Measurements from ENCODE around the gene GRB2. TPM values are rescaled to one million over a fixed set of nuclear protein-coding genes. Genes with fewer than 3 reads are reported as not detected.

GRB2 gene
- total RNA-seq, 1 experiment from 2014 or later, result 79.7 TPM

DNA sequence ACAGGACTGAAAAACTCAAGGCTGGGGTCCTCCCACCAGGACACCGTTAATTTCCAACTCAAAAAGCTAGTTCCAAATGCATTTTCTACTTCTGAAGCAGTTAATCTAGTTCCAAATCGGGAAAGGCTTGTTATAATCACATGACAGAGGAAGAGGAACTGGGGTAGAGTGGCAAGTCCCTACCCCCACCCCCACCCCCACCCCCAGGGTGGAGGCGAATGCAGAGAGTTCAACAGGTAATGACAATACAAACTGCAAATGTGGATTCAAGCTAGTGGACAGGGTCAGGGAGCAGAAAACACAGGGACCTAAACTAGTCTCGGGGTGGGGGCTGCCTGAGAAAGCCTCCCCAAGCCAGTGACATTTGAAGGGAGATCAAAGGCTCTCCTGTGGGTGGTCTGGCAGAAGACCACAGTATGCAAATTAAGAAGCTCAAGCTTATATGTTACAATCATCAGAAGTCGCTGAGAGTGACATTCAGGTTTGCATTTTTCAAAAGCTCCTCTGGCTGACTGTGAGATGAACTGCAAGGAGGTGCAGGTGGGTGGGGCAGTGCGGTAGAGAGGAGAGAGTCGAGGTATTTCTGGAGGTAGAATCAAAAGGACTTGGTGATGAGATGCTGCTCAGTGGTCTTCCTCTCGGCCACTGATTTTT lies 59.8 kb downstream of the GRB2 start:
- no peaks in the 10 kb centered on the region for H3K9me3 Mint-ChIP-seq (ENCODE audit: low read depth, unreplicated experiment)
- H3K4me3 Mint-ChIP-seq (ENCODE audit: low read depth, unreplicated experiment), result peak overlapping the region; percentile 31
- TF ChIP-seq, protein P1, sequence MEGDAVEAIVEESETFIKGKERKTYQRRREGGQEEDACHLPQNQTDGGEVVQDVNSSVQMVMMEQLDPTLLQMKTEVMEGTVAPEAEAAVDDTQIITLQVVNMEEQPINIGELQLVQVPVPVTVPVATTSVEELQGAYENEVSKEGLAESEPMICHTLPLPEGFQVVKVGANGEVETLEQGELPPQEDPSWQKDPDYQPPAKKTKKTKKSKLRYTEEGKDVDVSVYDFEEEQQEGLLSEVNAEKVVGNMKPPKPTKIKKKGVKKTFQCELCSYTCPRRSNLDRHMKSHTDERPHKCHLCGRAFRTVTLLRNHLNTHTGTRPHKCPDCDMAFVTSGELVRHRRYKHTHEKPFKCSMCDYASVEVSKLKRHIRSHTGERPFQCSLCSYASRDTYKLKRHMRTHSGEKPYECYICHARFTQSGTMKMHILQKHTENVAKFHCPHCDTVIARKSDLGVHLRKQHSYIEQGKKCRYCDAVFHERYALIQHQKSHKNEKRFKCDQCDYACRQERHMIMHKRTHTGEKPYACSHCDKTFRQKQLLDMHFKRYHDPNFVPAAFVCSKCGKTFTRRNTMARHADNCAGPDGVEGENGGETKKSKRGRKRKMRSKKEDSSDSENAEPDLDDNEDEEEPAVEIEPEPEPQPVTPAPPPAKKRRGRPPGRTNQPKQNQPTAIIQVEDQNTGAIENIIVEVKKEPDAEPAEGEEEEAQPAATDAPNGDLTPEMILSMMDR (IDR thresholded peaks at IDR 0.05; ENCODE audit: unreplicated experiment), result no peak
- peak overlapping the region; percentile 63 for H3K27ac Mint-ChIP-seq (ENCODE audit: unreplicated experiment)
- no peaks in the 10 kb centered on the region for H3K27me3 Mint-ChIP-seq (ENCODE audit: unreplicated experiment)
- no TSS peak for BruUV-seq (replicated peaks)
- H3K4me1 Mint-ChIP-seq (ENCODE audit: low read depth, unreplicated experiment), result peaks cover 62% of the 10 kb centered on the region
- CTCF ChIA-PET, result interaction anchor here (0.7 to 1.0 kb wide), 6 partner anchors 15 to 452 kb away, joined by 4 to 10 read pairs (median 5); no protein-coding TSS in a partner anchor
- H3K36me3 Mint-ChIP-seq (ENCODE audit: insufficient read depth, unreplicated experiment), result peaks cover 10% of the 10 kb centered on the region
- intact Hi-C loops (cut with micrococcal nuclease; ENCODE audit: unreplicated experiment), result no loop called here
- DNase-seq, result peak; percentile 22

DNA sequence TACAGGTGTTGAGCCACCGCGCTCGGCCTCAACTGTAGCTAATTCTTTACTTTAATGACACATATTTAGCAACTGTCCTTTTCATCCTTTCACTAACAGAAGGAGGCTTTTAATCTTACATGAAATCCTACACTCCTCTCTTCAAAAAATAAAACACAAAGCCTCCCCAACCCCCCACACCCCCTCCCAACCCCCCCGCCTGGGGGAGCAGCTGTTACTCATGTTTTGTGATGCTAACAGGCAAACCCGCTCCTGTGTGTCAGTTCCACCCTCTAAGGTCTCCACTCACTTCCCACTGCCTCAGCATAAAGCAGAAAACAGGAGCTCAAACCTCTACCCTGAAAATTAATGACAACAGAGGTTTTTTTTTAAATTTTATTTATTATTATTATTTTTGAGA lies 60.8 kb downstream of the GRB2 start:
- intact Hi-C loops (cut with micrococcal nuclease; ENCODE audit: unreplicated experiment), result no loop called here
- TF ChIP-seq, protein P1 (IDR thresholded peaks at IDR 0.05; ENCODE audit: unreplicated experiment), result no peak
- Mint-ChIP-seq H3K9me3 (ENCODE audit: low read depth, unreplicated experiment) (no peaks in the 10 kb centered on the region), H3K27ac (ENCODE audit: unreplicated experiment) (no peak overlapping the region), H3K4me3 (ENCODE audit: low read depth, unreplicated experiment) (no peak overlapping the region), H3K27me3 (ENCODE audit: unreplicated experiment) (no peaks in the 10 kb centered on the region), H3K4me1 (ENCODE audit: low read depth, unreplicated experiment) (peaks cover 53% of the 10 kb centered on the region), H3K36me3 (ENCODE audit: insufficient read depth, unreplicated experiment) (peaks cover 10% of the 10 kb centered on the region)
- no TSS peak for BruUV-seq (replicated peaks)
- DNase-seq, result no peak
- CTCF ChIA-PET, result interaction anchor here (0.6 kb wide), 1 partner anchor 11 kb away, joined by 3 read pairs; no protein-coding TSS in a partner anchor

DNA sequence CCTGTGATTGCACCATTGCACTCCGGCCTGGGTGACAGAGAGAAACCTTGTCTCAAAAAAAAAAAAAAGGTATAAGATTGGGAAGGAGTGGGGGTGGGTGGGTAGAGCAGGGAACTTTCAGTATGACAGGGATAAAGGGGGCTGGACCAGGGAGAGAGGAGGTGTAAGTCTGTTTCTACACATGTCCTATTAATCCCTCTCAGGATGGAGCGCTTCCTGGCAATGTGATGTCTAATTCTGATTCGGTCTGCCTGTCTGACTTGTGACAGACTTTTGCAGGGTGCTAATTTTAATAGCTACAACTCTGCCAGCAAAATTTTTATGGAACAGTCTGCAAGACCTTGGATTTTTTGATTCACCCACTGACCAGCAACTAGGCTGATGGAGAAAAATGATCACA lies 62.5 kb downstream of the GRB2 start:
- no TSS peak for BruUV-seq (replicated peaks)
- no peak for DNase-seq
- Mint-ChIP-seq H3K36me3 (ENCODE audit: insufficient read depth, unreplicated experiment) (peaks cover 10% of the 10 kb centered on the region), H3K27me3 (ENCODE audit: unreplicated experiment) (no peaks in the 10 kb centered on the region), H3K4me3 (ENCODE audit: low read depth, unreplicated experiment) (no peak overlapping the region), H3K9me3 (ENCODE audit: low read depth, unreplicated experiment) (no peaks in the 10 kb centered on the region), H3K27ac (ENCODE audit: unreplicated experiment) (no peak overlapping the region), H3K4me1 (ENCODE audit: low read depth, unreplicated experiment) (peaks cover 44% of the 10 kb centered on the region)
- CTCF ChIA-PET, result no interaction called here
- intact Hi-C loops (cut with micrococcal nuclease; ENCODE audit: unreplicated experiment), result no loop called here
- TF ChIP-seq, protein P1 (IDR thresholded peaks at IDR 0.05; ENCODE audit: unreplicated experiment), result no peak

DNA sequence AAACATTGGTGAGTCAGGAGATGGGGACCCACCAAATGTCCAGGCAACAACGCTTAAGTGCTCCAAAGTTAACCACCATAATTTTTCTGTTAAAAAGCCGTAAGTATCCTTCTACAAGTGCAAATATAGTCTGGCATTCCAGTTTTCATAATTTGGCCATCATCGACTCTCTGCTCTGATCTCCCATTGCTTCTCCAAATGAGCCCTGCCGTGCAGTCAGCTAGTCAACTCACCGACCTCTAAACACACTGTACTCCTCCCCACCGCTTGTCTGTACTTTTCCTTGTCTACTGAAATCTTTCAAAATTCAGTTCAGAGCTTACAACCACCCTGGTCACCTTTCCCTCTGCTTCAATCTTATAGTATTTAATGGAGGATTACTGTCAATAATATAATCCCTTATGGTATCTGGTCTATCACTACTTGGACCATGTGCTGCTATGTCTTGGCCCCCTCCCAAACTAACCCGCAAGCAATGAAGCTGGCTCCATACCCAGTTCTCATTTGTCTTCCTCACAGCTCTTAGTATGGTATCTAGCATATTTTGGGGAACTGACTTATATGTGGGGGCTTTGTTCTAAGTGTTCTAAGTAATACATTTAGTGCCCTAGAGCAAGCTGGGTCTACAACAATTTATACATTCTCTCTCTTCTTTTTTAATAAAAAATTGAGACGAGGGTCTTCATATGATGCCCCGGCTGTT lies 63.5 kb downstream of the GRB2 start:
- peaks cover 33% of the 10 kb centered on the region for H3K4me1 Mint-ChIP-seq (ENCODE audit: low read depth, unreplicated experiment)
- BruUV-seq (replicated peaks), result no TSS peak

More for the DNA sequence above, 63.5 kb downstream of the GRB2 start:
- TF ChIP-seq, protein P1 (IDR thresholded peaks at IDR 0.05; ENCODE audit: unreplicated experiment), result no peak
- no peak for DNase-seq
- Mint-ChIP-seq H3K36me3 (ENCODE audit: insufficient read depth, unreplicated experiment) (peaks cover 5% of the 10 kb centered on the region), H3K9me3 (ENCODE audit: low read depth, unreplicated experiment) (no peaks in the 10 kb centered on the region), H3K27ac (ENCODE audit: unreplicated experiment) (no peak overlapping the region), H3K27me3 (ENCODE audit: unreplicated experiment) (no peaks in the 10 kb centered on the region), H3K4me3 (ENCODE audit: low read depth, unreplicated experiment) (no peak overlapping the region)
- intact Hi-C loops (cut with micrococcal nuclease; ENCODE audit: unreplicated experiment), result no loop called here
- CTCF ChIA-PET, result no interaction called here
